Thyroid gland (tissue), 4 donors: ENCODE measurements around the gene SAFB.

ENCODE experiments used
- POLR2A ChIP-seq, 2 donors: fragments of 450-650 bp; IDR thresholded peaks; one replicate each; pipeline ENCODE4 v1.6.1; 2017; ENCODE audit warnings: antibody characterized with exemption in 2 of 2, mild to moderate bottlenecking in 2 of 2, moderate library complexity in 1 of 2
- TF ChIP-seq, protein P1 (sequence below), 6 experiments: fragments of 200-600 bp in 3 of 6; fragments of 450-650 bp in 3 of 6; sonication (generic) in 3 of 6; IDR thresholded peaks; one replicate each; pipeline ENCODE4 v1.5.1; 2016 to 2019; ENCODE audit warnings: antibody characterized with exemption in 6 of 6, mild to moderate bottlenecking in 2 of 6, inconsistent platforms in 1 of 6, moderate library complexity in 1 of 6

DNA sequence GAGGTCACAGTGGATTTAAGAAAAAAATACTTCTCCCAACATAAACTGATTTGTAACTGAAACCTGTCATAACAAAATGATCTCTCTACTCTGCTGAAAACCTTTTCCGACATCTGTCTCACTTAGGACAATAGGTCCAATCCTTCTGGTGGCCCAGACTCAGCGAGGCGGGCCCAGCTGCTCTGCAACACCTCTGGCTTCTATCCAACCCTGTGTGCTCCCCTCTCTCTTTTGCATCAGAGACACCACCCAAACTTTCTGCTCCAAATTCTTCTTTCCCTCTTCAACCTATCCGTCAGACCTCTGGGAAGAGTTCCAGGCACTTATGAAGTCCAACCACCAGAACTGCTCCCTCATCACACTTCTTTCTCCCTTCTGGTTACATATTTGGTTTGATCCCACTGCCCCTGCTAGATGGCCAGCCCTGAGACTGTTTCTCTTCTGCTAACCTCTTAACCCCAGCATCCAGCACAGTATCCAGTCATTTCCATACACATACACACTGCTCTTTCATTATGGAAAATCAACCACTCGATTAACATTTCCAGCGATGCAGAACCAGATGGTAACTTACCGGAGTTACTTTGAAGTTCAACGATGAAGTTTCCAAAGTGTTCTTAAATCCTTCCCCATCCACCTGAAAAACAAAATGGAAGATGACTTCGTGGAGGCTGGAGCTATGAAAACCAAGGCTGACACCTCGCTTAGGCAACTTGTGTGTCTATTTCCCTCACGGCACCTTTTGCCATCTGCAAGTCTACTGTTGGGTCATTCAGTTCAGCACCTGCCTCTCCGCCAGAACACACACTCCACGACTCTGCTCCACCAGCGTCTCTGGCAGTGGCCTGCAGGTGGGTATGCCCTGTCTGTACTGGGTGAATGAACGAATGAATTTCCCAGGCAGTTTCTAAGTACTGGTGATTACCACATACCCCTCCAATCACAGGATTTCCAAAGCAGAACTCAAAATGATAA, 9.7 kb upstream of the SAFB start:
- no peak for TF ChIP-seq POLR2A (IDR thresholded peaks at IDR 0.05)
- TF ChIP-seq, protein P1, sequence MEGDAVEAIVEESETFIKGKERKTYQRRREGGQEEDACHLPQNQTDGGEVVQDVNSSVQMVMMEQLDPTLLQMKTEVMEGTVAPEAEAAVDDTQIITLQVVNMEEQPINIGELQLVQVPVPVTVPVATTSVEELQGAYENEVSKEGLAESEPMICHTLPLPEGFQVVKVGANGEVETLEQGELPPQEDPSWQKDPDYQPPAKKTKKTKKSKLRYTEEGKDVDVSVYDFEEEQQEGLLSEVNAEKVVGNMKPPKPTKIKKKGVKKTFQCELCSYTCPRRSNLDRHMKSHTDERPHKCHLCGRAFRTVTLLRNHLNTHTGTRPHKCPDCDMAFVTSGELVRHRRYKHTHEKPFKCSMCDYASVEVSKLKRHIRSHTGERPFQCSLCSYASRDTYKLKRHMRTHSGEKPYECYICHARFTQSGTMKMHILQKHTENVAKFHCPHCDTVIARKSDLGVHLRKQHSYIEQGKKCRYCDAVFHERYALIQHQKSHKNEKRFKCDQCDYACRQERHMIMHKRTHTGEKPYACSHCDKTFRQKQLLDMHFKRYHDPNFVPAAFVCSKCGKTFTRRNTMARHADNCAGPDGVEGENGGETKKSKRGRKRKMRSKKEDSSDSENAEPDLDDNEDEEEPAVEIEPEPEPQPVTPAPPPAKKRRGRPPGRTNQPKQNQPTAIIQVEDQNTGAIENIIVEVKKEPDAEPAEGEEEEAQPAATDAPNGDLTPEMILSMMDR (IDR thresholded peaks at IDR 0.05) = no peak
